GM12875 (cell line): Measurements from ENCODE around the gene KASH5.

Experiments used
- H3K4me3 ChIP-seq: one replicate; pipeline ENCODE4 v1.5.1; 2011; ENCODE audit warnings: low read depth, low read length, control low read depth
- TF ChIP-seq, protein P1 (sequence below): IDR thresholded peaks from 2 replicates; pipeline ENCODE4 v1.5.1; 2011; ENCODE audit warnings: low read depth, mild to moderate bottlenecking, control low read depth, inconsistent platforms, low read length, moderate library complexity, borderline replicate concordance; ENCODE audit not compliant: insufficient read depth

KASH5 gene

GRCh38 chr19:49362048-49362928 is 25.8 kb upstream of the KASH5 start, which contains the start of gene TEAD2:
TSS of gene TEAD2 (minus strand) at chr19:49362416. CDS start at chr19:49360075, 2,341 bp downstream.
- TF ChIP-seq, protein P1, sequence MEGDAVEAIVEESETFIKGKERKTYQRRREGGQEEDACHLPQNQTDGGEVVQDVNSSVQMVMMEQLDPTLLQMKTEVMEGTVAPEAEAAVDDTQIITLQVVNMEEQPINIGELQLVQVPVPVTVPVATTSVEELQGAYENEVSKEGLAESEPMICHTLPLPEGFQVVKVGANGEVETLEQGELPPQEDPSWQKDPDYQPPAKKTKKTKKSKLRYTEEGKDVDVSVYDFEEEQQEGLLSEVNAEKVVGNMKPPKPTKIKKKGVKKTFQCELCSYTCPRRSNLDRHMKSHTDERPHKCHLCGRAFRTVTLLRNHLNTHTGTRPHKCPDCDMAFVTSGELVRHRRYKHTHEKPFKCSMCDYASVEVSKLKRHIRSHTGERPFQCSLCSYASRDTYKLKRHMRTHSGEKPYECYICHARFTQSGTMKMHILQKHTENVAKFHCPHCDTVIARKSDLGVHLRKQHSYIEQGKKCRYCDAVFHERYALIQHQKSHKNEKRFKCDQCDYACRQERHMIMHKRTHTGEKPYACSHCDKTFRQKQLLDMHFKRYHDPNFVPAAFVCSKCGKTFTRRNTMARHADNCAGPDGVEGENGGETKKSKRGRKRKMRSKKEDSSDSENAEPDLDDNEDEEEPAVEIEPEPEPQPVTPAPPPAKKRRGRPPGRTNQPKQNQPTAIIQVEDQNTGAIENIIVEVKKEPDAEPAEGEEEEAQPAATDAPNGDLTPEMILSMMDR: no peak
- H3K4me3 ChIP-seq: no peak within 1 kb of the TSS

- TF ChIP-seq, protein P1: no peak
- H3K4me3 ChIP-seq: no peak overlapping the region
Observed at GRCh38 chr19:49362929-49363267, 25.2 kb upstream of the KASH5 start.

- TF ChIP-seq, protein P1: no peak
- H3K4me3 ChIP-seq: no peak within 1 kb of the TSS
Observed at GRCh38 chr19:49363268-49364082, 24.6 kb upstream of the KASH5 start, which contains the start of gene DKKL1. TSS of gene DKKL1 (plus strand) at chr19:49363877. CDS start at chr19:49363999, 122 bp downstream.

DNA sequence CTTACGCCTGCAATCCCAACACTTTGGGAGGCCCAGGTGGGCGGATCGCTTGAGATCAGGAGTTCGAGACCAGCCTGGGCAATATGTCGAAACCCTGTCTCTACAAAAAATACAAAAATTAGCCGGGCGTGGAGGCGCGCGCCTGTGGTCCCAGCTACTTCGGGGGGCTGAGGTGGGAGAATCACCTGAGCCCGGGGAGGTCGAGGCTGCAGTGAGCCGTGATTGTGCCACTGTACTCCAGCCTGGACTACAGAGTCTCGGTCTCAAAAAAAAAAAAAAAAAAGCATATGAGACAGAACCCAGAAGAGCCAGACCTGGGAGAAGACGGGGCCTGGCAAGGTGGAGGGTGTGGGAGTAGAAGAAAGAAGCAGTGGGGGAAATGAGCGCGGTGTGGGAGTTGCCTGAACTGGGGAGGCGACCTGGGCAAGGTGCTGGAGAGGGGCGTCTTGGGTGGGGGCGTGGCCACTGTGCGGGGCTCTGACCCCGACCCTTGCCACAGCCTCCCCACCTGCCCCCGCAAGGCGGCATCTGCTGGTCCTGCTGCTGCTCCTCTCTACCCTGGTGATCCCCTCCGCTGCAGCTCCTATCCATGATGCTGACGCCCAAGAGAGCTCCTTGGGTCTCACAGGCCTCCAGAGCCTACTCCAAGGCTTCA is 23.8 kb upstream of the KASH5 start:
- H3K4me3 ChIP-seq: no peak overlapping the region
- TF ChIP-seq, protein P1: no peak

DNA sequence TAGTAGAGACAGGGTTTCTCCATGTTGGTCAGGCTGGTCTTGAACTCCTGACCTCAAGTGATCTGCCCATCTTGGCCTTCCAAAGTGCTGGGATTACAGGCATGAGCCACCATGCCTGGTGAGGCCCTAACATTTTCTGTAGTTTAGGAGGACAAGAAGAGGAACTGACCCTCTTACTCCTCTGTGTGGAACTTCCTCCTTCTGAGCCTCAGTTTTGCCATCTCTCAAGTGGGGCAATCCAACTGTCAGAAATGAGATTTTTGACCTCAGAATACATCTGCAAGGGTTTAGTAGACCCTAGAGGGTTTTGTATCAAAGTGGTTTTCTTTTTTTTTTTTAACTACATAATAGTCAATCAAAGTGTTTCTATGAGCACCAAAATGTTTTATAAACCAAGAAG is 21.9 kb upstream of the KASH5 start:
- TF ChIP-seq, protein P1: no peak

DNA sequence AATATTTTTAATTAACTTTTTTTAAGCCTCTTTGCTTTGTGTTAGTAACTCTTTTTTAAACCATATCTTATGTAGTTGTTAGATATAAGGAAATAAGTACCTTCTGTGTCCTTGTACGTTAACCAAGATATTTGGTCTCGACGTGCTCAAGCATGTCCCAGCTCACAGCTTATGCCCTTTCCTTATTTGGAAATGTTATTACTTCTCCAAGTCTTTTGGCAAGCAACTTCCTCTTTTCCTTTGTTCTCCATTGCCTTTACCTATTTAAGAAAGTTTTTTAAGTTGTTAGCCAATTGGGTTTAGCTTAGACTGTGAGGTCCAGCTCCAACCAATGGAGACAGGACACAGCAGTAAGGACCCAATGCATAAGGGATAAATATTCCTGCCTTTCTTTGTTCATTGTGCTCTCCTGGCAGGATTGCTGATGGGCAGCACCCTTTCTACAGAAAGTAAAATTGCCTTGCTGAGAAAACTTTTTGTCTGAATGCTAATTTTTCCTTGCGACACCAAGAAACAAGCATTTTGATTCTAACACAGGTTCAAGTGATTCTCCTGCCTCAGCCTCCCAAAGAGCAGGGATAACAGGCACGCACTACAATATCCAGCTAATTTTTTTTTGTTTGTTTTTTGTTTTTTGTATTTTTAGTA is 19.2 kb upstream of the KASH5 start:
- TF ChIP-seq, protein P1: no peak
- H3K4me3 ChIP-seq: no peak overlapping the region

More for the DNA sequence above, 21.9 kb upstream of the KASH5 start:
- no peak overlapping the region for H3K4me3 ChIP-seq
